Smooth muscle cell (in vitro differentiated cells): ENCODE measurements around the gene NTM. TPM values are rescaled to one million over a fixed set of nuclear protein-coding genes. Genes with fewer than 3 reads are reported as not detected.

ENCODE experiments used
- DNase-seq: peaks from one replicate; lab custom pipeline; 2025; ENCODE audit not compliant: unreplicated experiment; lab: John Stamatoyannopoulos, UW
- H2AFZ ChIP-seq: fragments of 200-600 bp; sonication (generic); 2 replicates; pipeline ENCODE4 v1.6.0; 2016; ENCODE audit warnings: antibody characterized with exemption, low read depth, mild to moderate bottlenecking
- H3F3A ChIP-seq: fragments of 200-600 bp; sonication (generic); 2 replicates; pipeline ENCODE4 v1.6.0; 2017; ENCODE audit warnings: antibody characterized with exemption, low read depth
- H3K27ac ChIP-seq: fragments of 200-600 bp; sonication (generic); 2 replicates; pipeline ENCODE4 v1.5.1; 2016; ENCODE audit warnings: low read depth, mild to moderate bottlenecking
- H3K27me3 ChIP-seq: fragments of 200-600 bp; sonication (generic); 2 replicates; pipeline ENCODE4 v1.6.1; 2016; ENCODE audit warnings: low read depth, mild to moderate bottlenecking
- H3K36me3 ChIP-seq: fragments of 200-600 bp; sonication (generic); 2 replicates; pipeline ENCODE4 v1.5.1; 2016; ENCODE audit warnings: low read depth
- H3K4me1 ChIP-seq: fragments of 200-600 bp; sonication (generic); 2 replicates; pipeline ENCODE4 v1.5.1; 2016; ENCODE audit warnings: low read depth
- H3K4me2 ChIP-seq: fragments of 200-600 bp; sonication (generic); 2 replicates; pipeline ENCODE4 v1.6.0; 2016; ENCODE audit warnings: mild to moderate bottlenecking
- H3K4me3 ChIP-seq: fragments of 200-600 bp; sonication (generic); 2 replicates; pipeline ENCODE4 v1.5.1; 2016; ENCODE audit warnings: mild to moderate bottlenecking
- H3K79me2 ChIP-seq: fragments of 200-600 bp; sonication (generic); 2 replicates; pipeline ENCODE4 v1.6.0; 2016; ENCODE audit warnings: low read depth, mild to moderate bottlenecking
- H3K9ac ChIP-seq: fragments of 200-600 bp; sonication (generic); 2 replicates; pipeline ENCODE4 v1.6.0; 2016; ENCODE audit warnings: low read depth
- H3K9me3 ChIP-seq: fragments of 200-600 bp; sonication (generic); replicated peaks from 2 replicates; pipeline ENCODE4 v1.5.1; 2016; ENCODE audit warnings: low read depth
- H4K20me1 ChIP-seq: fragments of 200-600 bp; sonication (generic); 2 replicates; pipeline ENCODE4 v1.6.0; 2016; ENCODE audit warnings: low read depth
- WGBS: methylation state at CpG from one replicate; pipeline ENCODE4 v1.1.7; 2016; ENCODE audit warnings: low lambda C conversion rate; 5-methylcytosine and 5-hydroxymethylcytosine counted together
- polyA plus RNA-seq: library from polyadenylated mRNA; unstranded; fragments of >200 nt; fragmentation: Nextera tagmentation; extraction: Ambion mirVana; gene quantifications from 2 replicates; pipeline ENCODE4 v1.2.1, GENCODE V29; 2016
- total RNA-seq: library from RNA; depleted of rRNA; stranded (reverse); fragments of >200 nt; gene quantifications from 2 replicates; pipeline ENCODE4 v1.2.3, GENCODE V29; 2014
- TF ChIP-seq, protein P1 (sequence below): fragments of 200-600 bp; sonication (generic); IDR thresholded peaks from 2 replicates; pipeline ENCODE4 v1.5.1; 2017; ENCODE audit warnings: borderline replicate concordance, mild to moderate bottlenecking, antibody characterized with exemption; ENCODE audit not compliant: insufficient read depth, poor library complexity, severe bottlenecking

The NTM gene
- total and polyA plus RNA-seq, 2 experiments from 2014 or later = 68.9 to 123 TPM

DNA sequence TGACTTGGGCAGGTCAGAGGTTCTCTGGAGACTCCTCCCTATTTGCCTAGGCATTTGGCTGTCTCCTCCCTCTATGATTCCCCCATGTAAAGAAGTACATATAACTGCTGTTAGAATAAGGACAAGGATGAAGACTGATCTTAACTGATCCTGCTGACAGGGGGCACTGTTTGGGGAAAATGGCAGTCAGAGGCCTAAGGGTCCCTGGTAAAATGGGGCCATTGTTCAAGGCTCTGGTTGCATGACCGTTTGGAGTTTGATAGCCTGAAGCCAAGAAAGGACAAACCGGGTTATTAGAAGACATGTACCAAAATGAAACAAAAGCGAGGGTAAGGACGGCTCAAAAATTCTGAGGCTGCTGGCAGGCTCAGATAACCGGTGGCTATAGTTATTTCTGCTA lies 712.2 kb downstream of the NTM start:
- Histone ChIP-seq H3K27me3 (no peaks in the 10 kb centered on the region), H4K20me1 (no peaks in the 10 kb centered on the region), H2AFZ (no peak overlapping the region), H3K9me3 (peaks cover 24% of the 10 kb centered on the region), H3K79me2 (no peaks in the 10 kb centered on the region), H3K36me3 (no peaks in the 10 kb centered on the region), H3K4me1 (no peaks in the 10 kb centered on the region), H3K9ac (no peak overlapping the region), H3K27ac (no peak overlapping the region), H3K4me2 (no peak overlapping the region), H3K4me3 (no peak overlapping the region), H3F3A (no peaks in the 10 kb centered on the region)
- TF ChIP-seq, protein P1, sequence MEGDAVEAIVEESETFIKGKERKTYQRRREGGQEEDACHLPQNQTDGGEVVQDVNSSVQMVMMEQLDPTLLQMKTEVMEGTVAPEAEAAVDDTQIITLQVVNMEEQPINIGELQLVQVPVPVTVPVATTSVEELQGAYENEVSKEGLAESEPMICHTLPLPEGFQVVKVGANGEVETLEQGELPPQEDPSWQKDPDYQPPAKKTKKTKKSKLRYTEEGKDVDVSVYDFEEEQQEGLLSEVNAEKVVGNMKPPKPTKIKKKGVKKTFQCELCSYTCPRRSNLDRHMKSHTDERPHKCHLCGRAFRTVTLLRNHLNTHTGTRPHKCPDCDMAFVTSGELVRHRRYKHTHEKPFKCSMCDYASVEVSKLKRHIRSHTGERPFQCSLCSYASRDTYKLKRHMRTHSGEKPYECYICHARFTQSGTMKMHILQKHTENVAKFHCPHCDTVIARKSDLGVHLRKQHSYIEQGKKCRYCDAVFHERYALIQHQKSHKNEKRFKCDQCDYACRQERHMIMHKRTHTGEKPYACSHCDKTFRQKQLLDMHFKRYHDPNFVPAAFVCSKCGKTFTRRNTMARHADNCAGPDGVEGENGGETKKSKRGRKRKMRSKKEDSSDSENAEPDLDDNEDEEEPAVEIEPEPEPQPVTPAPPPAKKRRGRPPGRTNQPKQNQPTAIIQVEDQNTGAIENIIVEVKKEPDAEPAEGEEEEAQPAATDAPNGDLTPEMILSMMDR = no peak
- 93% methylated on average over 5 of the region's 5 CpGs for WGBS
- DNase-seq = no peak

DNA sequence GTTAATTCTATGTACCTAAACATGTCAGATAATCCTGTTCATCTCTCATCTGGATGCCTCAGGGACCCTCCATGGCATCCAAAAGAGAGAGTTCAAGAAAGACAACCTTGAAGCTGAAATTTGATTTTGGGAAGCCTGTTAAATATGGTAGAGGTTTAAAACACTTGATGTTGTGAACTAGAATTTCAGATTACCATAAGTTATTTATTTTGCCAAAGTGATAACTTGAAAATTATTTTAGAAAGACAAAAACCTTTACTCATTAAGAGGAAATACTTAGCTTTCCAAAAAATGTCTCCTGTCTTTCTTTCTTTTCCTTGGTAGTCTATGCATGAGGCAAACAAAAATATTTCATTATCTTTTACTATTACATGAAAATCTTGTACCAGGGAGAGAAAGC lies 714.0 kb downstream of the NTM start:
- Histone ChIP-seq H3K27me3 (no peaks in the 10 kb centered on the region), H4K20me1 (no peaks in the 10 kb centered on the region), H3F3A (no peaks in the 10 kb centered on the region), H3K4me2 (no peak overlapping the region), H3K79me2 (no peaks in the 10 kb centered on the region), H3K36me3 (no peaks in the 10 kb centered on the region), H3K4me1 (no peaks in the 10 kb centered on the region), H2AFZ (no peak overlapping the region), H3K27ac (no peak overlapping the region), H3K9ac (no peak overlapping the region), H3K9me3 (peaks cover 24% of the 10 kb centered on the region), H3K4me3 (no peak overlapping the region)
- no peak for DNase-seq
- TF ChIP-seq, protein P1 = no peak

DNA sequence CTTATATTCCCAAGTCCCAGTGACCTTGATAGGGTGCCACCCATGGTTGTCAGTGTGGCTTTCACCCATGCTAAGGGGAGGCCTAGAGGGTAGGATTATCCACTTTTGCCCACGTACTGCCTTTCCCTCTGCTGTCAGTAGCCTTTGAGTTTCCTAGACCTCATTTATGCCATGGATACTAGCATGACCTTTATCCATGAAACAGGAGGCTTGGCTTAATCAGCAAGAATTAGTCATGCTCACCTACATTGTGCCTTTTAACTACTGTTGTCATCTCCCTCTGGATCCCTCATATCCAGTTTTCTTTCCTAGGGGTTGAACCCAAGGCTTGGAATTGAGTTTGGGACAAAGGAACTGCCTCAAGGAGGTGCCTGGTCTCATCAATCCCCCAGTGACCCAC lies 716.7 kb downstream of the NTM start:
- Histone ChIP-seq H4K20me1 (no peaks in the 10 kb centered on the region), H3K4me2 (no peak overlapping the region), H3K36me3 (no peaks in the 10 kb centered on the region), H3K79me2 (no peaks in the 10 kb centered on the region), H3K9me3 (peaks cover 24% of the 10 kb centered on the region), H3K9ac (no peak overlapping the region), H3K27me3 (no peaks in the 10 kb centered on the region), H3K4me3 (no peak overlapping the region), H3K4me1 (no peaks in the 10 kb centered on the region), H2AFZ (no peak overlapping the region), H3K27ac (no peak overlapping the region), H3F3A (no peaks in the 10 kb centered on the region)
- WGBS = 83% methylated on average over 1 of the region's 1 CpG
- no peak for DNase-seq
- TF ChIP-seq, protein P1 = no peak

DNA sequence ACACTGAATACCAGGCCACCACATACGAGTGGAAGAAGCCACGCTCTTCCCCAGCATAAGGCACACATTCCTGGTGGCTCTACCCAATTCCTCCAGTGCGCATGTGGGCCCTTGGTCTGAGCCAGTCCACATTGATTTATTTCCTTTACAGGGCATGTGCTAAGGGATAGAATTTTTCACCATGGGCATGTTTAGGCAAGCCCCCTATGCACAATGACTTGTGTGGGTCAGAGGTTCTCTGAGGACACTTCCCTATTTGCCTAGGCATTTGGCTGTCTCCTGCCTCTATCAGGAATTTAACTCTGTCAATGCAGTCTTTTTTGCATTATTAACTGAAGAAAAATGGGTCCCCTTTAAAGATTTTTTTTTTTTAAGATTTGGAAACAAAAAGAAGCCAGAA lies 718.1 kb downstream of the NTM start:
- Histone ChIP-seq H3K27me3 (no peaks in the 10 kb centered on the region), H3K27ac (no peak overlapping the region), H3K9me3 (peaks cover 22% of the 10 kb centered on the region), H3F3A (no peaks in the 10 kb centered on the region), H3K9ac (no peak overlapping the region), H3K4me3 (no peak overlapping the region), H3K4me2 (no peak overlapping the region), H3K36me3 (no peaks in the 10 kb centered on the region), H4K20me1 (no peaks in the 10 kb centered on the region), H2AFZ (no peak overlapping the region), H3K79me2 (no peaks in the 10 kb centered on the region), H3K4me1 (no peaks in the 10 kb centered on the region)
- 99% methylated on average over 3 of the region's 3 CpGs for WGBS
- no peak for DNase-seq
- TF ChIP-seq, protein P1 = no peak
